Stimulated activated CD8-positive, alpha-beta memory T cell treated with anti-CD3 and anti-CD28 coated beads, Interleukin-15, amount 100 ng/mL, for 24 hours (primary cell): ENCODE measurements around the gene FAM72C.
"Not testable (repeated sequence)": the region's sequence is repeated elsewhere in the genome, so short reads cannot be mapped to it uniquely, and the experiment has no call there.

Source experiments
- DNase-seq: peaks from one replicate; pipeline ENCODE4 v3.0.0-alpha.2; 2020; ENCODE audit warnings: low read depth

FAM72C gene

DNA sequence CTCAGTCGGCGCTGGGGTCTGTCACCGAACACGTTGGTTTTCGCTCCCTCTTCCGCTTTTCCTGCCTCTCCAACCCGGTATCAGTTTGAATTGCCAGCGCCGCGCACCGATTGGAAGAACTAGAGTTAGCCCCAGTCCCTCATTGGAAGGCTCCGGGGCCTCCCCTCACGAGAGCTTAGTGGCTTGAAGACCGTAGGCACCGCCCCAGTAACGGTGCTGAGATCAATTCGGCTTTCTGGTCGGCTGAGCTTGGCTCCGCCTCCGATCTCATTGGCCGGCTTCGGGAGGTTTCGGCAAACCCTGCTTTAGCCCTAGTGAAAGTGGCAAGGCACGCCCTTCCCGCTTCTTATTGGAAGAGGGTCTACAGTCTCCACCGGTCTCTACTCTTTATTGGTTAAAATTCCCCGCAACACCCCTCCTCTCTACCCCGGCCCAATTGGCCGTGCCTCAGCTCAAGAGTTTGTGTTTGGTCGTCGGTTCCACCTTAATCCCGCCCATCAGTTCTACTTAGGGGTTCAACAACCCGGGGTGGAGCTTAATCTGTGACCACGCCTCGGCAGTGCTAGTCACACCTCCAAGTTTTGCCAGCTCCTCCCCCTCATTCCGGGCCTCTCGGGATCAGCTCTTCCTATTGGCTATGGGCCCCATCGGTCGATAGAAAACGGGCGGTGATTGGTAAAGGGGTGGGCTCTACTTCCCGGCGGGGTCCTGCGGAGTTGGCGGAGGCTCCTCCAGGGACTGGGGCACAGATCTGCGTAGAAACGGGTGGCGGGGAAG lies at the start of gene FAM72C:
Gene FAM72C, minus strand, starts transcription at position 63 of the 777 bp plus-strand sequence. CDS start 845 bp downstream, outside the sequence.
- DNase-seq, result not testable (repeated sequence)

- DNase-seq, result not testable (repeated sequence)
These were observed 48.4 kb upstream of the FAM72C start for GRCh38 chr1:144020001-144020738.

GRCh38 chr1:144019101-144019500 lies 47.3 kb upstream of the FAM72C start:
- DNase-seq, result not testable (repeated sequence)

DNA sequence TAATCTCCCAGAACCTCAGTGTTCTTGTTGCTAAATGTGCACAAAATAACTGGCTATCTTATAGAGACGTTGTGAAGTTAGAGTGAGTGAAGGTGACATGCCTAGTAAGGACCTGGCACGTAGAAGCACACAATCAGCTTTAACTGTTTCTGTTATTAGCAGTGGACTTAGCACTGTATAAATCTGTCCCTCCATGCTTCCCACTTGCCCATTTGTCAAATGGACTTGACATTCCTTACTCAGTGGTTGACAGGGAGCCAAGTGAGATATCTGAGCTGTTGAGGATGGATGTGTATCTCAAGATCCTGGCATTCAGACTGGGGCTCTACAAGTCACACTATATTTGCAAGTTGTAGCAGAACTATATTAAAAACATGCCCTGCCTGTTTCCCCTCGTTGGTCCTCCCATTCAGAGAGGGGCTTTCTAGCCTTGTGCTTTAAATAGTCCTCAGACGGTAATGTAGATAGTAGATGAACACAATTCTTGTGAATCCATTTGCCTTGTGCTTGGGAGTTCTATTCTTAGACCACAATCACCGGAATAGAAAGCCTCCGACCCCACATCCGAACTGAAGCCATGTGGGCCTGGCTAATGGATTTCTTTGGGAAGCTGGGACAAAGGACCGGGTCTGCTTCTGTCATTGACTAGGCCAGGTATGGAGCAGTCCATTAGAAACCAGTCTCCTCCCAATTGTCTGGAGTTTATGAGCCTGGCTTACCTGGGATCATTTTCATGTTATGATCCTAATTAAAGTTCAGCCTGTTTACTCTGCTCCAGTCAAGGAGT lies 43.6 kb upstream of the FAM72C start:
- not testable (repeated sequence) for DNase-seq

GRCh38 chr1:144014528-144014927 lies 42.7 kb upstream of the FAM72C start:
- DNase-seq, result not testable (repeated sequence)

DNA sequence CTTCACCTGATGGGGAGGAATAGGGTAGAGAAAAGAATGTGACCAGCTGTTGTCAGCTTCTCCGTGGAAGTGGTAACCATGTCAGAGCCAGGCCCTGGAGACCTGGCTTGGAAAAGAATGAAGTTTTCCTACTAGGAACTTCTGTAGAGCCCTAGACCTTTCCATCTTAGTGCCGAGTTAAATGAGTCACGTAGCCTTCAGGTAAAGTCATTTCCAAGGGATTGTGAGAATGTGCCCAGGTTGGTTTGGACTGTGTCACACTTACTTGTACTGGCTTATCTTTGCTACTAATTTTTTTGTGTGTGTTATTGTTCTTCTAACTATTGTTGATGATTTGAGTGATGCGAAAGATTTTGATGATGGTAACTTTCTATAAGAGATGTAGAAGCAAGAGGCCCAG lies 42.3 kb upstream of the FAM72C start:
- DNase-seq, result not testable (repeated sequence)

DNA sequence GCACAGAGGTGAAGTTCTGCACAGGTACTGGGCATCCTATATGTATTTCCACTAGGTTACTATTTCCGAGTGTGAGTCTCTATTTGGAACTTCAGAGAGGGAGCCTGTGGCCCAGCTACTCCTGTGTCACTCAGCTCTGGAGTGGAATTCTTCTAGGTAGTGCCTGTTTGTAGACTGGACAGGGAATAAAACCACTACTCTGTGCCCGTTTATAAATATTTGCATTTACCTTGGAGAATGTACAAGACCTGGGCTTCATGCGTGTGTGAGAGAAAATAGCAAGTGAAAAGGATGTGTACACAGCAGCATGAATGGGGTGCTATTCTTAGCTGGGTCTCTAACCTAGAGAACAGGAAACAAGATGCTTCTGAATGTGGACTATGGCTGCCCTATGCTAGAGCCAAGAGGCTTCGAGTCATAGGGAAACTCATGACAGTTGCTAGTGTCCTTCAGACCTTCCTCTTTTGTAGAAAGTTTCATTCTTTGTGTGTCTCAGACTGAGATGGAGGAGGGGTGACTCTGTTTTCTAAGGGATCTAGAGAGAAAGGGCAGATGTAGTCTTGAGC lies 40.5 kb upstream of the FAM72C start:
- not testable (repeated sequence) for DNase-seq

- DNase-seq, result not testable (repeated sequence)
These were observed 37.6 kb upstream of the FAM72C start for GRCh38 chr1:144009410-144009809.

DNA sequence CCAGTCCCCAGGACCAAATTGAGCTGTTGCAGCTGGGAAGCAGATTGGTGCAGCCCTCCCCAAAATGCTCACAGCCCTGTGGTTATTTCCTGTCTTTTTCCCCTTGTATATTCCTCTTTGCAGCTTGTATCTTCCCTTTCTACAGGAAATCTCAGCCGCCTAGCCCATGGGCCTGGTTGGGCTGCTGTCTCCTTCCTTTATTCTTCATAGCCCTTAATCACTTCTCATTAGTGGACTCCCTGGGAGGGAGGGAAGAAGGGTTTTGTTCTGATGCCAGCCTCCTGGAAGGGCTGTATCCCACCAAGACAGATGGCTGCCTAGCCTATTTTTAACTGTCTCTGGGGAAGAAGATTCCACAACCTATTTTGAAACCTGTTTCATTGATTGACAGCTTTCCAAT lies 32.5 kb upstream of the FAM72C start:
- not testable (repeated sequence) for DNase-seq

DNA sequence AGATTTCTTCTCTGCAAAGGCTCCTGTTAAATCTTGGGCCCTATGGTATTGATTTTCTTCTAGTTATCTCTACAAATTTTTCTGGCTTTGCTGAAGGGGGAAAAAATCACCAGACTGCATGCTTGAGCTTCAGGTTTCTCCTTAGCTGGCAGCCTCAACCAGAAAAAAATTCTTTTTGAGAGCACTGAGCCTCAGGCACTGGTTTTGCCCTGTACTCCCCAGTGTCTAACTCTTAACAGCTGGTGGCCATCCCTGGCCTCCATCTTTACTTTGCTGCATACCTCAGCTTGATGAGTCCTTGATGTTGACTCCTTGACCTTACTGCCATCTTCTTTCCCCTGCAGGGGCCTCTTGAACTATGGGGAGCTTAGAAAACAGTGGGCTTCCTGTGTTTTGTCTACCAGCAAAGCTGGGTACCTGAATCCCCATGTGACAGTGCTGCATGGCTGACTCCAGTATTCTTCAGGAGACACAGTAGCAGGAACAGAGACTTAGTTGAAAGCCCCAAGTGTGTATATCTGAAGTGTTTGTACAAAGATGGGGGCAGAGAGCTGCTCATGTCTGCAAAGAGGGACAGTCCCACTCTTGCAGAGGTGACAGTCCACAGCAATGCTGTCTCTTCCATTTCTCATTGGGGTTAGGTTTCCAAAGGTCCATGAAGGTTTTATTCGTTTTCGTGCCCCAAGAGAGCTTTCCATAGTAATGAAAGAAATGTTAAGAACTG lies 31.7 kb upstream of the FAM72C start:
- not testable (repeated sequence) for DNase-seq

DNA sequence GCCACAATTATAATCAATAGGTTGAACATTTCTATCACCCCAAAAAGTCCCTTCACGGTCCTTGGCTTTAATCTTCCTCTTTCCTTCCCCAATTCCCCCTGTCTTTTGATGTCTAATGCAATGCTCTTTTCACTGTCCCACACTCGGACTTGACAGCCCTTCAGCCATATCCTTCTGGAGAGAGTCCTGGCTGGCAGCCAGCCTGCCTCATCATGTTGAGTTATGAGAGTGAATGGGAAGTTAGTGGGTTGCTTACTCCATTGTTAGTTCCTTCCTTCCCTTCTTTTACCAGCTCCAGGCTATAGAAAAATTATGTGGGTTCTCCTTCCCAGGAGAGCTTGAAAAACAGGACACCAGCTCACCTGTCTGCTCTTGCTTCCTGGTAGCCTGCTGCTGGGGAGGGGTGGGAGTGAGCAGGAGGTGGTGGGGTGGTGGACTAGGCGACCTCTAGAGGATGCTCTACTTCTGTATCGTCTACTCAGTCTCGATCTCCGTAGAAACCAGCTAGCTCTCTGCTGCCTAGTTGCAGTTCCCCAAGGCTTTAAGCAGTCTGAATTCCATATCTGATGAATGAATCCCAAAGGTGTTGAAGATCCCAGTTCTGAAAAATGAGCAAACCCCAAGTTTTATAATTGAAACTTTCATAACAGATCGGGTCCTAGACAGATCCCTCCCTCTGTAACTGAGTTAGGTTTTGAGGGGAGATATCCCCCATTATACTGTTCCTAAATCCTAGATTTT lies 30.5 kb upstream of the FAM72C start:
- DNase-seq, result not testable (repeated sequence)

DNA sequence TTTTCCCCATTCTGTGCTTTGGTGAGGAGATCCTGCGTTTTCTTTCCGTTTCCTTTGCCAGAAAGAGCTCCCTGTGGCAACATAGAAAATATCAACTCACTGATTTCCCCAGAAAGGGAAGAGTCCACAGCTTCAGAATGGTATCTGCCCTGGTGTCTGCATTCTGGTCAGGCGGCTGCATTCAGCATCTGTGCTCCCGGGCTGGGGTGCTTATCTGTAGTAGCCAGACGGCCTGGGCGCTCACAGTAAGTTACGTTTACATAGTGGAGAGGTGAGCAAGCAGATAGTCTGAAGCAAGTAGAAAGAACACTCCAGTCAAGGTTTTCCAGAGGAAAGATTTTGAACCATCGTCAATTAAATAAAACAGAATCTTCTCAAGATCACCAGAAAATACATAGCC lies 29.3 kb upstream of the FAM72C start:
- DNase-seq, result not testable (repeated sequence)

DNA sequence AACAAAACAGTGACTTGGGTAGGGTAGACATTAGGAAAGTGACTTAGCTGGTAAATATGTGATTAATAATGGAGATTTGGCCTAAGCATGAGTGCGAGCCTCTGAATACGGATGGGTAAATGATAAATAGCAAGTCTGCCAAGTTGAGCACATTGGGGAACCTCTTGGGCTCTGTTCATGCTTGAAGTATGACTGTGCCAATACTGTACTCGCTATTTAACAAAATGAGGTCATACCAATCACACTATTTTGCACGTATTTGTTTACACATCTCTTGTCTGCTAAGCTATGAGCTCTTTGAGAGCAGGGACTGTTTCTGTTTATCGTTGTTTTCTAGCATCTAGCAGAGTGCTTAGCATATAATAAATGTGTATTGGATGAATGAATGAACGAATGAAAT lies 24.2 kb upstream of the FAM72C start:
- DNase-seq, result not testable (repeated sequence)

DNA sequence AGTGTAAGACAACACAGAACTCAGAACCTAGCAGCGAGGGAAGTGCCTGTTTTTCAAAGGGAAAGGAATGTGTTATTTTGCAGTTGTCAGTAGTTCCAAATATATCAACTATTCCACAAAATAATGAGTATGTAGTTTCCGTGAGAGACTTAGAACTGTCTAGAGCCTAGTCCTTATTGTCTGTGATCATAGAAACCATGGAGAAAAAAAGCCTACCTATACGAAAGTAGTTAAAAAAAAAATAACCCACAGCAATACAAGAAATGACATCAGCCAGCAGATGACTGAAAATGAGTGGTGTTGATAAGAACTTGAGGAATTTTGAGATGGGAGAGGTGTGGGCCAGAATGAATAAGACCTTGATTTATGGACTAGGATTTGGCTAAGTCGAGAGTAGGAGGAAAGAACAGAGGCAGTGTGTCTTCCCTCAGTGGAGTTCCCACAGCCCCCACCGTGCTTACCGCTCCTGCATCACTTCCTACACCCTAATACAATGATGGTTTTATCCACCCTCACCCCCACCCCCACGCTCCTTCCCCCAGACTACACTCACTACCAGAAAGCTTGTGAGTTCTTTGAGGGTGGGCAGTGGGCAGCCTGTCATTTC lies 21.6 kb upstream of the FAM72C start:
- DNase-seq, result not testable (repeated sequence)

DNA sequence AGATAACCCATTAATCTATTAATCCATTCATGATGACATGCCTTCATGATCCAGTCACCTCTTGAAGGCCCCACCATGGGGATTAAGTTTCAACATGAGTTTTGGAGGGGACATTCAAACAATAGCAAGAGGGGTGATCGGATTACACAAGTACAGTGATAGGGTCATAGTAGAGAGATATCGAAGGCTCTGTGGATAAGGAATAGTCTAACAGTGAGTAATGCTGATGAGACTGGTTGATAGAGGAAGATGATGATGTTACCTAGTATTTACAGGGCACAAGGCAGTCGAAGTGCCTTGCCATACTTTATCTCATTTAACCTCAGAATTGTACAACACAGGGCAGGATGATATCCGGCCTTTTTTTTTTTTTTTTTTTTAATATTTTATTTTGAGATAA lies 18.9 kb upstream of the FAM72C start:
- DNase-seq, result not testable (repeated sequence)

GRCh38 chr1:143989719-143990118 lies 17.9 kb upstream of the FAM72C start:
- DNase-seq, result not testable (repeated sequence)

GRCh38 chr1:143989427-143989712 lies 17.6 kb upstream of the FAM72C start:
- not testable (repeated sequence) for DNase-seq

DNA sequence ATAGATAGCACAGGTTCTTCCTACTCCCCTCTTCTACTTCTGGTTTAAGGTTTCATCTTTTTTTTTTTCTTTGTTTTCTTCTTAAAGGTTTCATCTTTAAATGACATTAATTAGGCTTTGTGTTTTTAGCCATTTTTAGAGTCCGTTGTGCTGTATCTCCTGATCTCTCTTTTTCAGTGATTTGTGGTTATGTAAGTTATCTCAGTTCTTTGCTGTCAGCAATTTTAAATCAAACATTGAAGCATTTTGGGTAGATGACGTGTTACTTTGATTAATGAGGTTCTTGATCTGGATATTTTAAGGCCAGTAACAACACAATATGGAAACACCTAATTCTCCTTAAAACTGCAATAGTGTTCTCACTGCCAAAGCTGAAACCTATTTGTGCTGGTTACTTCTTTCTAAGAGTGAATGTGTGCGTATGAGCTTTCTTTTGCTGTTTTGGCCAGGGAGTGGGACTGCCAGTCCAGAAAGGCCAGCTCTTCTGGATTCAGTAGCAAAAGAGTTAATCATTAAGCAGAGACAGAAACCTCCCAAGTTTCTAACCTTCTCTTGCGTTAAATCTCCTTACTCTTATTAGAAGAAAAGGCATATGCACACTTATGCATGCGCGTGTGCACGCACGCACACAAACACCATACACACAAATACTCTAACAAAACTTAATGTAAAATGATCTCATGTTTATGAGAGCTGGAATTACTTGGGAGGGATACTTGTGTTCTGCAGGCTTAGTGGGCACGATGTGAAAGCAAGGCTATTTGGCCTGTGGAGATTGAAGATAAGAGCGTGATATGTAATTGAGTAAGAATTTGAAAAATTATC lies 17.0 kb upstream of the FAM72C start:
- DNase-seq, result not testable (repeated sequence)

DNA sequence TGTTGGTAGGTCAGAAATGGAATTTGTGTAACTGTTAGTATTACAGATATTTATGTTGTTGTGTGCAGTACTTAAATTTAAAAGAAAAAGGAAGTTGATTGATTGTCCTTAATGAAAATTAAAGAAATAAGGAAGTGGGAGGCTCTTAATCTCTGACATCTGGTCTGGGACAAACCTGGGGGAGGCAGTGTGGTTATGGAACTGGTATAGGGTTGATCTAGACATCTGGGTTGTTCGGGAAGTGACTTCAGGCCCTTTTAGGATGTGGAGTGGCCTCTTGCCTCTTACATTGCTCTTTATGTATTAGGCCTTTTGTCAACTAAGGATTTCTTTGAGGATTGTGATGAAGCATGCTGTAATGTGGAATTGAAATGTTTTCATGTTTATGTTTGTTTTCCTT lies 16.1 kb upstream of the FAM72C start:
- not testable (repeated sequence) for DNase-seq
